WTC11 (cell line): ENCODE measurements around the gene PRKCB.

Experiments
- CTCF ChIP-seq: fragments of 200-600 bp; IDR thresholded peaks from 2 replicates; pipeline ENCODE4 v1.8.0; 2022; ENCODE audit warnings: antibody characterized with exemption
- GABPB1 ChIP-seq: sonication (generic); formaldehyde crosslinking; IDR thresholded peaks from 2 replicates; pipeline ENCODE4 v1.8.1; 2023; ENCODE audit warnings: mild to moderate bottlenecking, missing genetic modification reagents
- MXD4 ChIP-seq: fragments of 250-450 bp; sonication (Bioruptor Pico); IDR thresholded peaks from 2 replicates; pipeline ENCODE4 v1.8.0; 2021; ENCODE audit warnings: mild to moderate bottlenecking, moderate library complexity, borderline replicate concordance
- TEAD4 ChIP-seq: sonication (generic); formaldehyde crosslinking; IDR thresholded peaks from 2 replicates; pipeline ENCODE4 v1.8.0; 2022; ENCODE audit warnings: mild to moderate bottlenecking, missing genetic modification reagents
- USF2 ChIP-seq: sonication (generic); formaldehyde crosslinking; IDR thresholded peaks from 2 replicates; pipeline ENCODE4 v1.8.1; 2023; ENCODE audit warnings: mild to moderate bottlenecking, missing genetic modification reagents, moderate library complexity
- TF ChIP-seq, protein P1 (sequence below): sonication (generic); formaldehyde crosslinking; IDR thresholded peaks from 2 replicates; pipeline ENCODE4 v1.8.0; 2022; ENCODE audit warnings: mild to moderate bottlenecking, missing genetic modification reagents

DNA sequence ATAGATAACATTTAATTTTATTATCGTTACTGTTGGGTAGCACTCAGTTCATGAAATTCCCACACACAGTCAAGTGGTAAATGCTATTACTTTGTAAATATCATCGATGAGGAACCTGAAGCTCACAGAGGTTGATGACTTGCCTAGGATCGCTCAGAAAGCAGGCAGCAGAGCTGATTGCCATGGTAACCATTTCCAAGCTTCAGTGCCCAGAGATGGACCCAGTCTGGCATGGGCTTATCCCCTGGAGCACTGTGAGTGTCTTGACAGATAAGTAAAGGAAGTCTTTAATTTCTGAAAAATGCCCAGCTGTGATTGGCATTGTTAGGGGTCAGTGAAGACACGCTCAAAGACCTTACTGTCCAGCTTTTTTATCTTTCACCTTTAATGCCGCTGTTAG lies 95.0 kb downstream of the PRKCB start:
- TF ChIP-seq TEAD4, result no peak
- TF ChIP-seq GABPB1, result no peak
- no peak for TF ChIP-seq USF2 (CRISPR knock-in tag)
- TF ChIP-seq MXD4 (CRISPR knock-in tag), result no peak
- TF ChIP-seq, protein P1, sequence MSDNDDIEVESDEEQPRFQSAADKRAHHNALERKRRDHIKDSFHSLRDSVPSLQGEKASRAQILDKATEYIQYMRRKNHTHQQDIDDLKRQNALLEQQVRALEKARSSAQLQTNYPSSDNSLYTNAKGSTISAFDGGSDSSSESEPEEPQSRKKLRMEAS, result no peak
- no peak for TF ChIP-seq CTCF
